Heart right ventricle (tissue), 16 donors: ENCODE measurements around the gene NDUFA7. TPM values are rescaled to one million over a fixed set of nuclear protein-coding genes. Genes with fewer than 3 reads are reported as not detected.

Source experiments
- ATAC-seq, 8 donors: fragments of 200-7000 bp; cut with Tn5 transposase; one replicate each; pipeline ENCODE4 v1.9.1; 2020; ENCODE audit warnings: mild to moderate bottlenecking in 8 of 8, moderate library complexity in 8 of 8, moderate number of reproducible peaks in 1 of 8
- DNase-seq, 2 donors: peaks; one replicate each; pipeline ENCODE4 v3.0.0-alpha.2; 2020
- H3K27ac ChIP-seq, 10 donors: fragments of 200-600 bp; sonication (generic) in 2 of 10; one replicate each; pipeline versions ENCODE4 v1.5.0 to v1.8.0; 2020 to 2022; ENCODE audit warnings: mild to moderate bottlenecking in 3 of 10
- H3K27me3 ChIP-seq, 7 donors: fragments of 200-600 bp; one replicate each; pipeline ENCODE4 v1.8.0; 2021 to 2022; ENCODE audit warnings: mild to moderate bottlenecking in 2 of 7
- H3K36me3 ChIP-seq, 9 donors: fragments of 200-600 bp; sonication (generic) in 1 of 9; one replicate each; pipeline versions ENCODE4 v1.5.0 to v1.8.0; 2020 to 2022; ENCODE audit warnings: mild to moderate bottlenecking in 2 of 9
- H3K4me1 ChIP-seq, 9 donors: fragments of 200-600 bp; sonication (generic) in 1 of 9; one replicate each; pipeline versions ENCODE4 v1.5.0 to v1.8.0; 2020 to 2022; ENCODE audit warnings: mild to moderate bottlenecking in 4 of 9
- H3K4me3 ChIP-seq, 10 donors: fragments of 200-600 bp; sonication (generic) in 2 of 10; one replicate each; pipeline versions ENCODE4 v1.5.0 to v1.8.0; 2020 to 2022; ENCODE audit warnings: mild to moderate bottlenecking in 7 of 10, moderate library complexity in 2 of 10
- H3K9me3 ChIP-seq, 11 donors: fragments of 200-600 bp in 10 of 11; sonication (generic) in 2 of 11; one replicate each; pipeline versions ENCODE4 v1.5.0 to v1.8.0; 2013 to 2022; ENCODE audit warnings: mild to moderate bottlenecking in 2 of 11, control low read depth in 1 of 11, moderate library complexity in 1 of 11
- WGBS, 2 donors: extraction: QIAGEN DNeasy Blood & Tissue Kit; methylation state at CpG; one replicate each; pipeline ENCODE4 v1.1.7; 2013; ENCODE audit warnings: inconsistent platforms in 1 of 2; 5-methylcytosine and 5-hydroxymethylcytosine counted together
- intact Hi-C, 10 donors: fragments of 100-400 bp; cut with DNase I; formaldehyde crosslinking; loops; one replicate each; pipeline versions ENCODE4 v1.11.1 to v1.14.2; 2022
- polyA plus RNA-seq, 2 donors: library from polyadenylated mRNA; stranded (reverse); fragments of 200-250 nt; gene quantifications; one replicate each; pipeline ENCODE4 v1.2.3, GENCODE V29; 2013
- total RNA-seq, 10 donors: library from RNA; stranded (reverse); fragmentation: NEBNext Ultra II Directional in 3 of 10; extraction: Animal tissue kit (Norgen Biotek cat#: 25700) in 3 of 10; gene quantifications; one replicate each; pipeline versions ENCODE4 v1.2.1 to v1.2.4, GENCODE V29; 2021 to 2023
- TF ChIP-seq, protein P1 (sequence below), 9 donors: fragments of 200-600 bp; sonication (generic) in 2 of 9; IDR thresholded peaks; one replicate each; pipeline versions ENCODE4 v1.5.0 to v1.8.0; 2021 to 2022; ENCODE audit warnings: antibody characterized with exemption in 9 of 9, mild to moderate bottlenecking in 5 of 9, moderate library complexity in 1 of 9
- donor health status: Arrhythmogenic right ventricular cardiomyopathy.
- donor health status: ischemic (EF 13 %, LVEDD 7.1; RV severe dilation, severe dysfunction).
- donor health status: healthy with polysubstance abuse.
- donor health status: DM: no; HTN: yes; CAD: no.
- donor health status: DM: no; HTN: no; CAD: no.
- donor health status: ischemic (EF 25% LVEDD 6.9; RV normal size, moderate dysfunction).
- donor health status: ischemic (EF 25% LVEDD 5.7; RV mildly dilated, moderate dysfunction).
- donor health status: healthy.
- donor health status: DM: yes; HTN: yes; CAD: no.
- donor health status: Ischemic cardiomyopathy.
- donor health status: ischemic (EF 35%, LVEDD 5.7; RV mildly dilated, moderate dysfunction).
- donor health status: nonischemic (EF 11% LVEDD 7.7; RV severe dilation, severe dysfunction).
- donor health status: DM: yes; HTN: yes; CAD: no.
- donor health status: PGD.
- donor health status: ischemic (EF 29% LVEDD 5.4; RV normal size, mild dysfunction).
- donor health status: nonischemic (EF 23%, LVEDD 6.1; RV moderate dilation, normal function).

The NDUFA7 gene
- total and polyA plus RNA-seq, 12 donors: 74.7 to 436 (median 103) TPM

DNA sequence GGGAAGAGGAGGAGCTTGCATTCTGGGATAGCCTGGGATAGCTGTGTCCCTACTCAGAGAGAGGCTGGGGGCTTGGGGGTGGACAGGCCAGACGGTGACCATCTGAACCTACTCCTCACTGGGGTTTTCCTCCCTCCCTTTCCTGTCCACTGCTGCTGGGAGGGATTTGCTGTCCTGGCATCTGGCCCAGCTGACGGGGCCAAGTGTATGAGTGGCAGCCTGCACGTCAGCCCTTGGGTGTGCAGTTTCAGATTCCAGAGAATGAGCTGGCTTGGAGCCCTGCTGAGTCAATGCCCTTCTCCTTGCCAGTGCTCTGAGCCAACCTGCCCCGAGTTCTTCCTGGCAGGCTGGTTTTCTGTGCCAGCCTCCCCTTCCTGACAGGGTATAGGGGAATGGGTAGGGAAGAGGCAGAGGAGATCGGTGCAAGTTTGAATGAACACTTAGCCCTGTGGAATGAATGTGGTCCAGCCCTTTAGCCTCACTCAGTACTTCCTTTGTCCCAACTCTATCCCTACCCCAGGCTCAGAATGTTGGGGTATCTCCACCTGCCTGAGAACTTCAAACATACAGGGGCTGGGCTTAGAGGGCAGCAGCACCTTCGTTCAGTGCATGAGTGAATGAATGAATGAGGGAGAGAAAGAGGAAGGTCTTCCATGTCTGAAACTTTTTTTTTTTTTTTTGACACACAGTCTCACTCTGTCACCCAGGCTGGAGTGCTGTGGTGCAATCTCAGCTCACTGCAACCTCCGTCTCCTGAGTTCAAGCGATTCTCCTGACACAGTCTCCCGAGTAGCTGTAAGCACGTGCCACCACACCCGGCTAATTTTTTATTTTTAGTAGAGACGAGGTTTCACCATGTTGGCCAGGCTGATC, 41.0 kb upstream of the NDUFA7 start:
- Histone ChIP-seq H3K4me3 (peak overlapping the region in 3 of 10 donors; percentile 5 to 17 (median 9)), H3K27me3 (peaks cover 0 to 30% (median 0%) of the 10 kb centered on the region in 7 donors), H3K36me3 (no peaks in the 10 kb centered on the region), H3K27ac (peak overlapping the region in 9 of 10 donors; percentile 47 to 93 (median 83)), H3K4me1 (peaks cover 8 to 58% (median 47%) of the 10 kb centered on the region in 9 donors), H3K9me3 (no peaks in the 10 kb centered on the region)
- ATAC-seq: peak; percentile 78 to 91 (median 87)
- WGBS, 2 donors: 31 to 32% methylated on average over 12 of the region's 12 CpGs
- DNase-seq: peak; percentile 93 to 95
- TF ChIP-seq, protein P1, sequence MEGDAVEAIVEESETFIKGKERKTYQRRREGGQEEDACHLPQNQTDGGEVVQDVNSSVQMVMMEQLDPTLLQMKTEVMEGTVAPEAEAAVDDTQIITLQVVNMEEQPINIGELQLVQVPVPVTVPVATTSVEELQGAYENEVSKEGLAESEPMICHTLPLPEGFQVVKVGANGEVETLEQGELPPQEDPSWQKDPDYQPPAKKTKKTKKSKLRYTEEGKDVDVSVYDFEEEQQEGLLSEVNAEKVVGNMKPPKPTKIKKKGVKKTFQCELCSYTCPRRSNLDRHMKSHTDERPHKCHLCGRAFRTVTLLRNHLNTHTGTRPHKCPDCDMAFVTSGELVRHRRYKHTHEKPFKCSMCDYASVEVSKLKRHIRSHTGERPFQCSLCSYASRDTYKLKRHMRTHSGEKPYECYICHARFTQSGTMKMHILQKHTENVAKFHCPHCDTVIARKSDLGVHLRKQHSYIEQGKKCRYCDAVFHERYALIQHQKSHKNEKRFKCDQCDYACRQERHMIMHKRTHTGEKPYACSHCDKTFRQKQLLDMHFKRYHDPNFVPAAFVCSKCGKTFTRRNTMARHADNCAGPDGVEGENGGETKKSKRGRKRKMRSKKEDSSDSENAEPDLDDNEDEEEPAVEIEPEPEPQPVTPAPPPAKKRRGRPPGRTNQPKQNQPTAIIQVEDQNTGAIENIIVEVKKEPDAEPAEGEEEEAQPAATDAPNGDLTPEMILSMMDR (IDR thresholded peaks at IDR 0.05): no peak
- intact Hi-C loops: loop anchor here in 2 of 10 donors (2.0 kb wide), 1 partner anchor 29 kb away; the partner anchor contains the start of gene RAB11B (in 2 of the 2)

DNA sequence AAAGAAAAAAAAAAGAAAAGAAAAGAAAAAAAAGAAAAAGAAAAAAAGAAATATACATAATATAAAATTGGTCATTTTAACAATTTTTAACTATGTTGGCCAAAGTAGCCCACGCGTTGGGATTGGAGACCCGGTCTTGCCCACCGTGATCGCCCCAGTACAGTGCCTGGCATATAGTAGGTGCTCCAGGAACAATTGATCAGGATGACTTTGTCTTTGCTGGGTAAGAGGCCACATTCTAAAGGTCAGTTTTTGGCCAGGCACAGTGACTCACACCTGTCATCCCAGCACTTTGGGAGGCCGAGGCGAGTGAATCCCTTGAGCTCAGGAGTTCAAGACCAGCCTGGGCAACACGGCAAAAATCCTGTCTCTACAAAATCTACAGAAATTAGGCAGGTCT, 39.0 kb upstream of the NDUFA7 start:
- H3K27ac ChIP-seq: no peak overlapping the region
- peaks cover 5 to 54% (median 36%) of the 10 kb centered on the region in 9 donors for H3K4me1 ChIP-seq
- no peak overlapping the region for H3K4me3 ChIP-seq
- no peak for ATAC-seq
- no peaks in the 10 kb centered on the region for H3K36me3 ChIP-seq
- peaks cover 0 to 23% (median 0%) of the 10 kb centered on the region in 7 donors for H3K27me3 ChIP-seq
- DNase-seq: no peak
- H3K9me3 ChIP-seq: peaks cover 0 to 11% (median 0%) of the 10 kb centered on the region in 11 donors
- TF ChIP-seq, protein P1 (IDR thresholded peaks at IDR 0.05): no peak
- WGBS, 2 donors: 86 to 89% methylated on average over 8 of the region's 8 CpGs
- intact Hi-C loops: no loop called here

DNA sequence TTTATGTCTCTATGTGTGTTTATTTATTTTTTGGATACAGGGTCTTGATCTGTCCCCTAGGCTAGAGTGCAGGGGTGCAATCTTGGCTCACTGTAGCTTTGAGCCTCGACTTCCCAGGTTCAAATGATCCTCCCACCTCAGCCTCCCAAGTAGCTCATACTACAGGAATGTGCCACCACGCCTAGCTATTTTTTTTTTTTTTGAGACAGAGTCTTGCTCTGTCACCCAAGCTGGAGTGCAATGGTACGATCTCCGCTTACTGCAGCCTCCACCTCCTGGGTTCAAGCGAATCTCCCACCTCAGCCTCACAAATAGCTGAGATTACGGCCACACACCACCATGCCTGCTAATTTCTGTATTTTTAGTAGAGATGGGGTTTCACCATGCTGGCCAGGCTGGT, 37.8 kb upstream of the NDUFA7 start:
- no peak overlapping the region for H3K27ac ChIP-seq
- peaks cover 0 to 10% (median 0%) of the 10 kb centered on the region in 7 donors for H3K27me3 ChIP-seq
- DNase-seq (no peak), ATAC-seq (no peak)
- peaks cover 5 to 55% (median 33%) of the 10 kb centered on the region in 9 donors for H3K4me1 ChIP-seq
- 92 to 94% methylated on average over 6 of the region's 6 CpGs for WGBS, 2 donors
- no peak overlapping the region for H3K4me3 ChIP-seq
- no peaks in the 10 kb centered on the region for H3K36me3 ChIP-seq
- peaks cover 0 to 11% (median 0%) of the 10 kb centered on the region in 11 donors for H3K9me3 ChIP-seq
- intact Hi-C loops: loop anchor here in 6 of 10 donors (5.0 to 10.0 kb wide), 5 partner anchors 38 to 226 kb away; partner anchors contain the start of gene PRAM1 (in 1 of the 6)
- TF ChIP-seq, protein P1 (IDR thresholded peaks at IDR 0.05): no peak

DNA sequence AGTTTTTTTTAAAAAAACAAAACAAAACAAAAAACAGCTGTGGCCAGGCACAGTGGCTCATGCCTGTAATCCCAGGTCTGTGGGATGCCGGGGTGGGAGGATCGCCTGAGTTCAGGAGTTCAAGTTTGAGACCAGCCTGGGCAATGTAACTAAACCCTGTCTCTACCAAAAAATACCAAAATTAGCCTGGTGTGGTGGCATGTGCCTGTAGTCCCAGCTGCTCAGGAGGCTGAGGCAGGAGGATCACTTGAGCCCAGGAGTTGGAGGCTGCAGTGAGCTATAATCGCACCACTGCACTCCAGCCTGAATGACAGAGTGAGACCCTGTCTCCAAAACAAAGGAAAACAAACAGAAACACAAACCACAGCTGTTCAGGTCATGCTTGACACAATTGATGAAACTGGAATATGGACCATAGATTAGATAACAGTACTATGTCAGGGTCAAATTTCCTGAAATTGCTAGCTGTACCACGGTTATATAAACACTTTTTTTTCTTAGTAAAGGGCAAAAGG, 35.9 kb upstream of the NDUFA7 start:
- ATAC-seq (no peak), DNase-seq (no peak)
- H3K27me3 ChIP-seq: peaks cover 0 to 10% (median 0%) of the 10 kb centered on the region in 7 donors
- intact Hi-C loops: loop anchor here in 6 of 10 donors (5.0 to 10.0 kb wide), 5 partner anchors 40 to 228 kb away; partner anchors contain the start of gene PRAM1 (in 1 of the 6)
- H3K27ac ChIP-seq: peak overlapping the region in 1 of 10 donors; percentile 26
- no peak overlapping the region for H3K4me3 ChIP-seq
- TF ChIP-seq, protein P1 (IDR thresholded peaks at IDR 0.05): no peak
- peaks cover 0 to 11% (median 0%) of the 10 kb centered on the region in 11 donors for H3K9me3 ChIP-seq
- no peaks in the 10 kb centered on the region for H3K36me3 ChIP-seq
- H3K4me1 ChIP-seq: peaks cover 3 to 55% (median 22%) of the 10 kb centered on the region in 9 donors
- WGBS, 2 donors: 75 to 80% methylated on average over 4 of the region's 4 CpGs
